ENCODE measurements around the gene KASH5. TPM values are rescaled to one million over a fixed set of nuclear protein-coding genes. Genes with fewer than 3 reads are reported as not detected.
"Not testable (repeated sequence)": the region's sequence is repeated elsewhere in the genome, so short reads cannot be mapped to it uniquely, and the experiment has no call there.

The KASH5 gene
- polyA plus RNA-seq, 5 donors, result not detected

- peak; percentile 82 to 87 for DNase-seq
Measured at GRCh38 chr19:49362048-49362928, 25.8 kb upstream of the KASH5 start, which contains the start of gene TEAD2. Gene TEAD2 (minus strand): TSS chr19:49362416. CDS start chr19:49360075, 2,341 bp downstream.

- peak; percentile 62 to 73 for DNase-seq
Measured at GRCh38 chr19:49362929-49363267, 25.2 kb upstream of the KASH5 start.

- peak; percentile 94 to 95 for DNase-seq
Measured at GRCh38 chr19:49363268-49364082, 24.6 kb upstream of the KASH5 start, which contains the start of gene DKKL1. Gene DKKL1 (plus strand): TSS chr19:49363877. CDS start chr19:49363999, 122 bp downstream.

- DNase-seq, result no peak
Measured at GRCh38 chr19:49364083-49364737, 23.8 kb upstream of the KASH5 start.

- no peak for DNase-seq
Measured at GRCh38 chr19:49366110-49366509, 21.9 kb upstream of the KASH5 start.

GRCh38 chr19:49368711-49369358 lies 19.2 kb upstream of the KASH5 start:
- no peak for DNase-seq

GRCh38 chr19:49371184-49371583 lies 16.9 kb upstream of the KASH5 start:
- no peak for DNase-seq

- not testable (repeated sequence) for DNase-seq
Measured at GRCh38 chr19:49373174-49373573, 14.9 kb upstream of the KASH5 start.

GRCh38 chr19:49374665-49375434 lies 13.2 kb upstream of the KASH5 start:
- DNase-seq, result no peak

- no peak for DNase-seq
Measured at GRCh38 chr19:49378512-49378911, 9.5 kb upstream of the KASH5 start.

- DNase-seq, result no peak
Measured at GRCh38 chr19:49380391-49380790, 7.7 kb upstream of the KASH5 start.

- DNase-seq, result no peak
Measured at GRCh38 chr19:49382639-49383038, 5.4 kb upstream of the KASH5 start.

GRCh38 chr19:49383599-49383998 lies 4.5 kb upstream of the KASH5 start:
- DNase-seq, result no peak

- no peak for DNase-seq
Measured at GRCh38 chr19:49389406-49389805, 1.4 kb downstream of the KASH5 start.

- DNase-seq, result no peak
Measured at GRCh38 chr19:49390131-49390928, 2.3 kb downstream of the KASH5 start.

GRCh38 chr19:49390929-49391359 lies 2.9 kb downstream of the KASH5 start:
- DNase-seq, result no peak

- DNase-seq, result peak; percentile 42 to 68
Measured at GRCh38 chr19:49391581-49392399, 3.7 kb downstream of the KASH5 start.

- no peak for DNase-seq
Measured at GRCh38 chr19:49393881-49394280, 5.8 kb downstream of the KASH5 start.

All from right lung (tissue), 5 donors.